RPMI7951 (cell line): ENCODE measurements around the gene DCBLD1. TPM values are rescaled to one million over a fixed set of nuclear protein-coding genes. Genes with fewer than 3 reads are reported as not detected.
A peak's percentile ranks its signal among the peaks of the same experiment; 100 is the strongest.
"Not testable (repeated sequence)": the region's sequence is repeated elsewhere in the genome, so short reads cannot be mapped to it uniquely, and the experiment has no call there.

Experiments
- DNase-seq: peaks from one replicate; pipeline ENCODE4 v3.0.0-alpha.2; 2012; ENCODE audit warnings: low read depth
- total RNA-seq: library from RNA; depleted of rRNA; stranded (reverse); fragments of >200 nt; shearing (Covaris generic); gene quantifications from 2 replicates; pipeline ENCODE4 v1.2.3, GENCODE V29; 2014

Gene DCBLD1
- total RNA-seq, 1 experiment from 2014 or later = 23.9 TPM

DNA sequence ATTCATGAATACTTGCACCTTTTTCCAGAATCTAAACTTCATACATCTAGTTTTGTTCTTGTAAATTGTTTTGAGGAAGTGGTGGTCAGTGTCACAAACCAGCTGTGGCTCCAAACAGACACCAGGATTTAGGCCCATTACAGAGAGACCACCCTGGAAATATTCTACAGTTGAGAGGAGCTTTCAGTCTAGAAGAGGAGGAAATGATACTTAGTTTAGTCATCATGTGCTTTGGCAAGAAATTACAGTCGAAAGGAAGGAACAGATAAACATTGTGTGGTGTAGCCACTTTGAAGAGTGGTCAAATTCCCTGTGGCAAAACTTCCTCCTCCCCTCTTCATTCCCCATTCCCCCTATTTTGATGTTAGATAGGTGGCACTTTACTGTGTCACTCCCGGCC, 15.7 kb downstream of the DCBLD1 start:
- DNase-seq = peak; percentile 92

GRCh38 chr6:117501722-117502121, 19.2 kb downstream of the DCBLD1 start:
- DNase-seq = no peak

- DNase-seq = no peak
Measured at GRCh38 chr6:117502580-117502979, 20.1 kb downstream of the DCBLD1 start.

DNA sequence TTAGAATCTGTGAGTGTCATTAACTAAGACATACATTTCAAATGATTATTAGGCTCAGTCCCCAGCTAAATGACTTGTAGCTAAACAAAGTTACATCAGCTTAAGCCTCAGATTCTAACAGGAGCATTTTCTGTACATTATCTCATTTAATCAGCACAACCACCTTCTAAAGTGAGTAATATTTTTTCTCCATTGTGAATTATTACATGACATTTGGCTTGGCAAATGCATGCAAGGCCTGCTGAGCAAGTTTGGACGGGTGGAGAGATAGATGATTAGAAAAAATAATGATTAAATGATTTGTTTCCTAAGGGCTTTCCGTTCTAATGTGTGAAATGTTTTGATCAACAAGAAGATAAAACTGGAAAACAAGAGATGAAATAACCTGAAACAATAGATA, 20.7 kb downstream of the DCBLD1 start:
- DNase-seq = no peak

- DNase-seq = no peak
Measured at GRCh38 chr6:117504478-117505144, 22.1 kb downstream of the DCBLD1 start.

GRCh38 chr6:117505311-117505710, 22.8 kb downstream of the DCBLD1 start:
- DNase-seq = peak; percentile 21

- DNase-seq = peak; percentile 62
Measured at GRCh38 chr6:117506180-117506835, 23.8 kb downstream of the DCBLD1 start.

GRCh38 chr6:117506907-117507306, 24.4 kb downstream of the DCBLD1 start:
- DNase-seq = no peak

DNA sequence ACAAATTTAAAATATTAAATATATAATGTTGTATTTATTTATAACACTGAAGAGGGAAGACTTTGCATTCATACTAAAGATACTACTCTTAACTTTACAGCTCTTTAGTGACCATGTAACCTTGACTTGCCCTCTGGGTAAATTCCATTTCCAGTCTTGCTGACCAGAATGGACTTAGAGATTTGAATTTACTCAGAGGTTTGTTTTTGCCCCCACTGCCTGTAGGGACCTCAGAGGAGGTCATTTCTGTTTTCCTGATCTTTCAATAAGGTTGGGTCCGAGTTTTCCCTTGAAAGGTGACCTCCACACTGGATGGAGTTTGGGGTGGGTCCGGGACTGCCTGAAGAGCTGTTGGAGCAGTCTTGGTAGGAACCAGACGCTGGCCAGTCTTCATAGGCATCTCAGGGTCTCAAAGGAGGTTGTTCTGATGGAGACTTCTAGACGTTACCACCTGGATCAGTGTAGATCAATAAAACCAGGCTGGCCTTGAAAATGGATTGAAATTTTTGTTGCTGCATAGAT, 26.0 kb downstream of the DCBLD1 start:
- no peak for DNase-seq

- DNase-seq = no peak
Measured at GRCh38 chr6:117509021-117509420, 26.5 kb downstream of the DCBLD1 start.

- DNase-seq = no peak
Measured at GRCh38 chr6:117512056-117512828, 29.8 kb downstream of the DCBLD1 start.

GRCh38 chr6:117512987-117513573, 30.6 kb downstream of the DCBLD1 start:
- DNase-seq = no peak

GRCh38 chr6:117513778-117514365, 31.4 kb downstream of the DCBLD1 start:
- DNase-seq = no peak

GRCh38 chr6:117514655-117515054, 32.2 kb downstream of the DCBLD1 start:
- DNase-seq = no peak

GRCh38 chr6:117515326-117515725, 32.9 kb downstream of the DCBLD1 start:
- DNase-seq = no peak

- DNase-seq = not testable (repeated sequence)
Measured at GRCh38 chr6:117517995-117518394, 35.5 kb downstream of the DCBLD1 start.

GRCh38 chr6:117518870-117519269, 36.4 kb downstream of the DCBLD1 start:
- DNase-seq = no peak

DNA sequence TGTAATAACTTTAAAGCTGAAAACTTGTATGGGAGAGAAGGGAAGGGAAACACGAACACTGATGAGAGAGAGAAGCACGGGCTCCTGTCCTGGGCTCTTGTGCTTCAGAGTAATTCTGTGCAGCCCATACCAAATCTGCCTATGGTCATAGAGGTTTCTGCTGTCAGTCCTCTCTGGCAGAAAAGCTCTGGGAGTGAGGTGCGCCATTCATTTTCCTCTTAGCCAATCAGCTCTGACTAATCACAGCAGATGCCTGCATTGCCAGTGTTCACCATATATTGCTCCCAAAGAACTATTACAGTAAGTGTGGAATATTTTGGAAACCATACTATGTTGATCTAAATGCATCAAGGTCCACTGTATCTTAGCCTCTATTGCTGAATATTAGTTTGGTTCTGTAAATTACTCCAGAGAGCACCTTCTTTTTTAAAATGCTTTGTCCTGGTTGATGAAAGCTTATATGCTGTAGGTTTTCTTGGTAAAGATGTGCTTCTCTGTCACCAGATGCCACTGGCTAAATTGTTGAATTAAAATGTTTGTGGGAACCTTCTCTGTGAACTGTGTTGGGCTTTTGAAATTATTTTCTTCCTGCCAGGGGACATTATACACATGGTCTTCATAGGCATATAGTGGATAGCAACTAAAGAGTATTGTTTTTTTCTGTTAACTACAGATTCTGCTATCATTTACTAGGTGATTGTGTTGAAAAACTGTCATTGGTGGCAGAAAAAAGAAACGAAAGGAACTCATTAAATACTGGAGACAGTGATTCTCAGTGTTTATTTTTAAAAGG, 38.3 kb downstream of the DCBLD1 start:
- no peak for DNase-seq

- no peak for DNase-seq
Measured at GRCh38 chr6:117521791-117522502, 39.5 kb downstream of the DCBLD1 start.

GRCh38 chr6:117525607-117526006, 43.1 kb downstream of the DCBLD1 start:
- DNase-seq = no peak
